Measurements from ENCODE around the gene GRIK4.

GRIK4 gene

DNA sequence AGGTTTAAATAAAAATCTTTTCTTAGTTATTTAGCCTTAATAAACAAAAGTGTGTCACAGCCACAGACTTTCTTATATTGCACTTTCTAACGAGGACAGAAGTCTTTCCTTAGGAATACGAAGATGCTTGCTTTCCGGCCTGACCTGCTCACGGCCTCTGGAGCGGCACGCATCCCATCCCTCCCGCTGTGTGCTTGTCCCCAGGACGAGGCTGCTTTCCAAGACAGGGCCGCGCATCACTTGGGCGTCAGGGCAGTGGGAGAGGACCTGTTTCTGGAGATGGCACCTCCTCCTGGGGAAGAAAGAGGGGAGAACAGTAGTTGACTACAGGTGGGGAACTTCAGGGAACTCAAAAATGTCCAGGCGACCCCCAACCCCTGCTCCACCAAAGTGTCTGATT is 26.4 kb downstream of the GRIK4 start:
- DNase-seq (ENCODE audit: low read depth in 1 of 2, low spot score in 1 of 2) = no peak
- H3K27me3 ChIP-seq (ENCODE audit: insufficient read depth, poor library complexity, severe bottlenecking) = no peaks in the 10 kb centered on the region
- TF ChIP-seq, protein P1, sequence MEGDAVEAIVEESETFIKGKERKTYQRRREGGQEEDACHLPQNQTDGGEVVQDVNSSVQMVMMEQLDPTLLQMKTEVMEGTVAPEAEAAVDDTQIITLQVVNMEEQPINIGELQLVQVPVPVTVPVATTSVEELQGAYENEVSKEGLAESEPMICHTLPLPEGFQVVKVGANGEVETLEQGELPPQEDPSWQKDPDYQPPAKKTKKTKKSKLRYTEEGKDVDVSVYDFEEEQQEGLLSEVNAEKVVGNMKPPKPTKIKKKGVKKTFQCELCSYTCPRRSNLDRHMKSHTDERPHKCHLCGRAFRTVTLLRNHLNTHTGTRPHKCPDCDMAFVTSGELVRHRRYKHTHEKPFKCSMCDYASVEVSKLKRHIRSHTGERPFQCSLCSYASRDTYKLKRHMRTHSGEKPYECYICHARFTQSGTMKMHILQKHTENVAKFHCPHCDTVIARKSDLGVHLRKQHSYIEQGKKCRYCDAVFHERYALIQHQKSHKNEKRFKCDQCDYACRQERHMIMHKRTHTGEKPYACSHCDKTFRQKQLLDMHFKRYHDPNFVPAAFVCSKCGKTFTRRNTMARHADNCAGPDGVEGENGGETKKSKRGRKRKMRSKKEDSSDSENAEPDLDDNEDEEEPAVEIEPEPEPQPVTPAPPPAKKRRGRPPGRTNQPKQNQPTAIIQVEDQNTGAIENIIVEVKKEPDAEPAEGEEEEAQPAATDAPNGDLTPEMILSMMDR (IDR thresholded peaks at IDR 0.05; ENCODE audit: insufficient read depth, low read length) = no peak
- TF ChIP-seq POLR2AphosphoS5 (IDR thresholded peaks at IDR 0.05; ENCODE audit: low read depth) (no peak), GABPA (IDR thresholded peaks at IDR 0.05; ENCODE audit: low read depth) (no peak), SPI1 (IDR thresholded peaks at IDR 0.05; ENCODE audit: borderline replicate concordance, low read depth) (no peak)
- TF ChIP-seq, protein P2, sequence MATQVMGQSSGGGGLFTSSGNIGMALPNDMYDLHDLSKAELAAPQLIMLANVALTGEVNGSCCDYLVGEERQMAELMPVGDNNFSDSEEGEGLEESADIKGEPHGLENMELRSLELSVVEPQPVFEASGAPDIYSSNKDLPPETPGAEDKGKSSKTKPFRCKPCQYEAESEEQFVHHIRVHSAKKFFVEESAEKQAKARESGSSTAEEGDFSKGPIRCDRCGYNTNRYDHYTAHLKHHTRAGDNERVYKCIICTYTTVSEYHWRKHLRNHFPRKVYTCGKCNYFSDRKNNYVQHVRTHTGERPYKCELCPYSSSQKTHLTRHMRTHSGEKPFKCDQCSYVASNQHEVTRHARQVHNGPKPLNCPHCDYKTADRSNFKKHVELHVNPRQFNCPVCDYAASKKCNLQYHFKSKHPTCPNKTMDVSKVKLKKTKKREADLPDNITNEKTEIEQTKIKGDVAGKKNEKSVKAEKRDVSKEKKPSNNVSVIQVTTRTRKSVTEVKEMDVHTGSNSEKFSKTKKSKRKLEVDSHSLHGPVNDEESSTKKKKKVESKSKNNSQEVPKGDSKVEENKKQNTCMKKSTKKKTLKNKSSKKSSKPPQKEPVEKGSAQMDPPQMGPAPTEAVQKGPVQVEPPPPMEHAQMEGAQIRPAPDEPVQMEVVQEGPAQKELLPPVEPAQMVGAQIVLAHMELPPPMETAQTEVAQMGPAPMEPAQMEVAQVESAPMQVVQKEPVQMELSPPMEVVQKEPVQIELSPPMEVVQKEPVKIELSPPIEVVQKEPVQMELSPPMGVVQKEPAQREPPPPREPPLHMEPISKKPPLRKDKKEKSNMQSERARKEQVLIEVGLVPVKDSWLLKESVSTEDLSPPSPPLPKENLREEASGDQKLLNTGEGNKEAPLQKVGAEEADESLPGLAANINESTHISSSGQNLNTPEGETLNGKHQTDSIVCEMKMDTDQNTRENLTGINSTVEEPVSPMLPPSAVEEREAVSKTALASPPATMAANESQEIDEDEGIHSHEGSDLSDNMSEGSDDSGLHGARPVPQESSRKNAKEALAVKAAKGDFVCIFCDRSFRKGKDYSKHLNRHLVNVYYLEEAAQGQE (IDR thresholded peaks at IDR 0.05; ENCODE audit: insufficient replicate concordance, low read depth) = no peak
- no peak overlapping the region for H3K27ac ChIP-seq (replicated peaks)
- H3K4me3 ChIP-seq (replicated peaks; ENCODE audit: insufficient read depth, low read length) = no peak overlapping the region

DNA sequence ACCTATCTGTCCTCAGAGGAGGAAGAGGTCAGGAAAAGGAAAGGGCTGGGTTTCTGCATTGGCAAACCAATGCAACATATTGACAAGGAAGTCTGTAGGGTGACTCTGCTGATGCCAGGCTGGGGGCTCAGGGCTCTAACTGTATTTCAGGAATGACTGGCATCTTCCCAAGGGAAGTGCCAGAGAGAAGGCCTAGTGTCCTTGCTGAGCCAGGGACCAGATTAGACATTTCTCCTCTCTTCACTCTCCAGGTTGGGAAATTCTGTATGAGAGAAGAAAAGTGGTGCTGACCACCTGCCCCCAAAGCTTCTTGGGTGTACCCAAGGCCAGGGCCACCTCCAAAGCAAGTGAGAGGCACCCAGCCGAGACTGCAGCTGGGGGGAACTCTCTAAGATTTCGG is 27.2 kb downstream of the GRIK4 start:
- no peak for DNase-seq (ENCODE audit: low read depth in 1 of 2, low spot score in 1 of 2)
- no peaks in the 10 kb centered on the region for H3K27me3 ChIP-seq (ENCODE audit: insufficient read depth, poor library complexity, severe bottlenecking)
- no peak for TF ChIP-seq GABPA (IDR thresholded peaks at IDR 0.05; ENCODE audit: low read depth)
- TF ChIP-seq, protein P2 (IDR thresholded peaks at IDR 0.05; ENCODE audit: insufficient replicate concordance, low read depth) = no peak
- TF ChIP-seq SPI1 (IDR thresholded peaks at IDR 0.05; ENCODE audit: borderline replicate concordance, low read depth) = no peak
- no peak for TF ChIP-seq POLR2AphosphoS5 (IDR thresholded peaks at IDR 0.05; ENCODE audit: low read depth)
- TF ChIP-seq, protein P1 (IDR thresholded peaks at IDR 0.05; ENCODE audit: insufficient read depth, low read length) = no peak
- H3K4me3 ChIP-seq (replicated peaks; ENCODE audit: insufficient read depth, low read length) = no peak overlapping the region
- no peak overlapping the region for H3K27ac ChIP-seq (replicated peaks)

DNA sequence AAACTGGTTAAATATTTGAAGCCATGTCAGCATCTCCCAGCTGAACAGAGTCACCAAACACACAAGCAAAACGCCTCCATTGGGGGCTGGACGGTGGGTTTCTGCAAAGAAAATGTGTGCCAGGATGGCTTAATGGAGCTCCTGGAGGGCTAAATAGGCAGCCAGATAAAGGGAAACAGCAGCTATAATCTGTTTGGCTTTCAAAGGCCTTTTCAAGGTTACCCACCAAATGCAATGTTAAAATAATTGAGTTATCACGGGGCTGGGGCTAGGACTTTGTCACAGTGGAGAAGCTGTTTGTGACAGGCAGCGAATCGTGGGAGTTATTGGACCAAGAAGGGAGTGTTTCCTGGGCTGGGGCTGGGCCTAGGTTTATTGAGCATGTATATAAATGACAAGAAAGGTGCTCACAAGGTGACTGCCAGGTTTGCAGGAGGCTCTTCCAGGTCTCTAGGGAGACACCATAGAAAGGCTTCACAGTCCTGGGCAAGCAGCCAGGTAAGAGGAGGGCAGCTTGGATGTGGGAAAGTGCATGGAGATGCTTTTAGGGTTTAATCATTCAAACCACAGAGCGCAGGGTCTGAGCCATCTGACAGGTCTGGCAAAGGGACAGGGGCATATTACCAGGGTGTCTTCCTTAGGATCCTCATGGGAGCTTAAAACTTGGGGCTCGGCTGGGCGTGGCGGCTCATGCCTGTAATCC is 28.3 kb downstream of the GRIK4 start:
- no peaks in the 10 kb centered on the region for H3K27me3 ChIP-seq (ENCODE audit: insufficient read depth, poor library complexity, severe bottlenecking)
- no peak for TF ChIP-seq GABPA (IDR thresholded peaks at IDR 0.05; ENCODE audit: low read depth)
- TF ChIP-seq, protein P1 (IDR thresholded peaks at IDR 0.05; ENCODE audit: insufficient read depth, low read length) = no peak
- TF ChIP-seq POLR2AphosphoS5 (IDR thresholded peaks at IDR 0.05; ENCODE audit: low read depth) = no peak
- TF ChIP-seq SPI1 (IDR thresholded peaks at IDR 0.05; ENCODE audit: borderline replicate concordance, low read depth) = no peak
- TF ChIP-seq, protein P2 (IDR thresholded peaks at IDR 0.05; ENCODE audit: insufficient replicate concordance, low read depth) = no peak
- H3K4me3 ChIP-seq (replicated peaks; ENCODE audit: insufficient read depth, low read length) = no peak overlapping the region
- no peak overlapping the region for H3K27ac ChIP-seq (replicated peaks)
- DNase-seq (ENCODE audit: low read depth in 1 of 2, low spot score in 1 of 2) = no peak
